Esophagus squamous epithelium (tissue), 4 donors: ENCODE measurements around the gene TBC1D2B.

Experiments
- CTCF ChIP-seq, 6 experiments: fragments of 450-650 bp in 4 of 6; fragments of 200-600 bp in 2 of 6; sonication (generic) in 2 of 6; IDR thresholded peaks; one replicate each; pipeline ENCODE4 v1.5.1; 2016 to 2019; ENCODE audit warnings: antibody characterized with exemption in 6 of 6, mild to moderate bottlenecking in 4 of 6, moderate library complexity in 4 of 6
- POLR2A ChIP-seq, 4 donors: fragments of 450-650 bp; IDR thresholded peaks; one replicate each; pipeline ENCODE4 v1.6.1; 2017; ENCODE audit warnings: antibody characterized with exemption in 4 of 4, mild to moderate bottlenecking in 4 of 4, moderate library complexity in 3 of 4

GRCh38 chr15:78001656-78002055 is 75.9 kb downstream of the TBC1D2B start:
- no peak for TF ChIP-seq CTCF (IDR thresholded peaks at IDR 0.05)
- TF ChIP-seq POLR2A (IDR thresholded peaks at IDR 0.05), result no peak
